AG08396 (cell line): Measurements from ENCODE around the gene PRSS56.

Source experiments
- DNase-seq: peaks from one replicate; pipeline ENCODE4 v3.0.0; 2012; ENCODE audit warnings: low spot score, mixed read lengths

Gene PRSS56

DNA sequence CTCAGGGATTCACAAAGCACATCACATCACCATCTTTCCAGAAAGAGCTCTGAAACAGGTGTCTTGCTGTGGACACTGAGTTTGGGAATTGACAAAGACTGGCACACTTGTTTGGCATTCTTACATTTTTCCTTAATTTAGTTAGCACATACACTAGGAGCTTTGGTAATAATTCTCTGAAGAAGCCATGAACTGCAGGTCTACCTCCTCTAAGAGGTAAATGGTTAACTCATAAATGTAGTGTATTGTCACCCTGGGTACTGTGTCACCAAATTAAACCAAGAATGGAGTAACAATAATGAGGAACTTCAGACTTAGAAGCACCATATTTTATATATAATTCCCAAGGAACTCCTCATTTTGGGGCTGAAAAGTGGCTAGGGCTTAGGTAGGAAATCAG lies 52.9 kb downstream of the PRSS56 start:
- DNase-seq: no peak

DNA sequence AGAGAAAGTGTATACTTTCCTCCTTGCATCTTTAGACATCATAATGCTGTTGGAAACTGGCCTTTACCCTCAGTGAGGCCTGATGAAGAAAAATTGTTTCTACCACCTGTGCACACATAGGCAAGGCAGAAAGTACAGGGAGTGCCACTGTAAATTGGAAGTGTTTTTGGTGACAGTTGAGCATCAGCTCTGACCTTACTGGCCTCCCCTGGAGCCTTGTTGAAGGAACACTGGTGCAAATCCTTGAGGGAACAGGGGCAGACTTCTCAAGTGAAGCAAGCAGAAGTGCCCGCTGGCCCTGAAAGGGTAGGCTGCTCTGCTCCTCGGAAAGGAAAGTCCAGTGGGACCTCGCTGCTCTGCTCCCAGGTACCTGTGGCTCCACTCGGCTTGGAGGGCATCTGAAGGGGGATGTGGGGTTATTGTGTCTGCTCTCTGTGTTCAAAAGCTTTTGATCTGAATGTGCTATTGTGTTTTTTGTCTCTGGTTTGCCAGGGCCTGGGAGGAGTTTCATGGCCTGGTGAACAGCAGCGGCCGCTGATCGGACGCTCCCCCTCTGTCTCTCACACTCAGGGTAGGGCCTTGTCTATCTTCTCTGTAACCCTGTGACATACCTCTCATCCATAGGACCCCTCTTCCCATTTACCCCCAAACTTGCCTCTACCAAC lies 53.7 kb downstream of the PRSS56 start:
- no peak for DNase-seq

DNA sequence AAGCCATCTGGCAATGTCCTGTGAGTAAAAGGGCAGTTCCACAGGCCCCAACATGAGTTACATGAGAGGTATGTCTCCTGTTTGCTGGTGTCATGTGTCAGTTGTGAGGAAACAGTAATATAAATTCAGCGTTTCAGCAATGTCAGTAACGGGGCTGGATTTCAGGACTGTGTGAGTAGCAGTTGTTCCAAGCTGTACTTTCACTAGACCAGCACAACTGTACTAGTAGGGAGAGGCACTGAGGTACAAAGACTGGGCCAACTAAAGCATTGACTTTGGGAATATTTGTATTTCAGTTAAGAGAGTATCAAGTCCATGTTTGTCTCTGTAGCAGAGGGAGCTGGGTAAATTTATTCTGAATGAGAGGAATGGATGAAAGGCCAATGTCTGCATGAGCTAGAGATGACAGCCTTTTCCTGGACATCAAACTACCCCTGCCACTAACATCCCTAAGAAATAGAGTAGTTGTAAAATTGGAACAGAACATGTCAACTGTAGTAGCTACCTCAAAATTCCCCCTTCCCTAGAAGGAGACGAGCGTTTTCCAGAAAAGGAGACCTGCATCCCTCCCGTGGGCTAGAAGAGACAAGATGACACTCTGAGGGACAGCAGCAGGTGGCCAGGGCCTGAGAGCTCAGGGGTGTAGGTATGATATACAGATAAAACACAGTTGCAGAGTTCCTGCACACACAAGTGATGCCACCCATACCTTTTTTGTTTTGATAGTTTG lies 54.7 kb downstream of the PRSS56 start:
- DNase-seq: peak; percentile 37
